Ramos (cell line): ENCODE data around the gene IL12A.

Experiments
- in situ Hi-C: fragments of 300-500 bp; cut with MboI; formaldehyde crosslinking; loops from one replicate; pipeline ENCODE4 v1.14.3; 2022; ENCODE audit warnings: low sequenced_read_pairs; ENCODE audit not compliant: unreplicated experiment

The IL12A gene

GRCh38 chr3:159989973-159990846 is 1.6 kb downstream of the IL12A start:
- in situ Hi-C loops, result no loop called here

GRCh38 chr3:159991591-159991990 is 3.0 kb downstream of the IL12A start:
- in situ Hi-C loops, result no loop called here

GRCh38 chr3:159992589-159992988 is 4.0 kb downstream of the IL12A start:
- in situ Hi-C loops, result no loop called here

- in situ Hi-C loops, result no loop called here
Observed at GRCh38 chr3:159994182-159994581, 5.5 kb downstream of the IL12A start.

- in situ Hi-C loops, result no loop called here
Observed at GRCh38 chr3:159995091-159995490, 6.5 kb downstream of the IL12A start.

GRCh38 chr3:159996018-159996417 is 7.4 kb downstream of the IL12A start:
- in situ Hi-C loops, result no loop called here

- in situ Hi-C loops, result no loop called here
Observed at GRCh38 chr3:159996959-159997358, 8.3 kb downstream of the IL12A start.

- in situ Hi-C loops, result no loop called here
Observed at GRCh38 chr3:160001148-160001760, 12.6 kb downstream of the IL12A start.

- in situ Hi-C loops, result no loop called here
Observed at GRCh38 chr3:160001850-160002623, 13.4 kb downstream of the IL12A start.

GRCh38 chr3:160003520-160004128 is 15.0 kb downstream of the IL12A start:
- in situ Hi-C loops, result no loop called here

GRCh38 chr3:160005004-160005403 is 16.4 kb downstream of the IL12A start:
- in situ Hi-C loops, result no loop called here

GRCh38 chr3:160006282-160007163 is 17.9 kb downstream of the IL12A start:
- in situ Hi-C loops, result no loop called here

GRCh38 chr3:160008961-160009360 is 20.3 kb downstream of the IL12A start:
- in situ Hi-C loops, result no loop called here

GRCh38 chr3:160009525-160009924 is 20.9 kb downstream of the IL12A start:
- in situ Hi-C loops, result no loop called here

- in situ Hi-C loops, result no loop called here
Observed at GRCh38 chr3:160010578-160010977, 21.9 kb downstream of the IL12A start.

- in situ Hi-C loops, result no loop called here
Observed at GRCh38 chr3:160012108-160012507, 23.5 kb downstream of the IL12A start.

GRCh38 chr3:160016972-160017371 is 28.3 kb downstream of the IL12A start:
- in situ Hi-C loops, result no loop called here

GRCh38 chr3:160018959-160019358 is 30.3 kb downstream of the IL12A start:
- in situ Hi-C loops, result no loop called here

GRCh38 chr3:160020057-160020711 is 31.5 kb downstream of the IL12A start:
- in situ Hi-C loops, result no loop called here
